K562 (cell line): ENCODE data around the gene PHYHIPL. TPM values are rescaled to one million over a fixed set of nuclear protein-coding genes. Genes with fewer than 3 reads are reported as not detected.

Experiments
- ATAC-seq: fragments of 200-7000 bp; cut with Tn5 transposase; 3 replicates; pipeline ENCODE4 v1.9.1; 2020; ENCODE audit warnings: moderate library complexity
- BruUV-seq: library from RNA; stranded (reverse); fragments of 400-500 nt; replicated peaks from 2 replicates; lab custom pipeline; 2021; lab: Mats Ljungman, UMichigan
- CTCF ChIA-PET: fragments of 300-600 bp; formaldehyde crosslinking; extraction: SDS; loops from one replicate; lab custom pipeline; 2021; ENCODE audit warnings: low intra/inter-chr PET ratio; lab: Yijun Ruan, JAX
- POLR2A ChIA-PET: fragments of 300-600, 350-650 bp; sonication (Branson Sonifier 250); formaldehyde crosslinking; extraction: SDS; loops from one replicate; lab custom pipeline; 2021; ENCODE audit warnings: antibody characterized with exemption, inconsistent platforms; lab: Yijun Ruan, JAX
- DNase-seq, 4 experiments: peaks; one replicate each; pipeline versions ENCODE4 v3.0.0 to v3.0.0-alpha.2; 2011 to 2018; ENCODE audit warnings: low spot score in 3 of 4, mixed read lengths in 3 of 4; ENCODE audit errors: extremely low read depth in 1 of 4
- FAIRE-seq: peaks from 2 replicates; lab custom pipeline; 2011; peaks lifted over from hg19 to GRCh38; lab: Jason Lieb, UNC
- H2AFZ ChIP-seq: 2 replicates; pipeline ENCODE4 v1.6.0; 2011; ENCODE audit warnings: low read depth, low read length, control low read depth, inconsistent platforms
- H3K27ac ChIP-seq: fragments of 200-600 bp; 3 replicates; pipeline ENCODE4 v1.8.0; 2011; ENCODE audit warnings: low read depth, mild to moderate bottlenecking, control low read depth, inconsistent platforms, low read length, moderate library complexity, mixed read lengths; ENCODE audit errors: extremely low read depth
- H3K27me3 ChIP-seq, 2 experiments: fragments of 300-600 bp in 1 of 2; 2 replicates in 1 of 2; 3 replicates in 1 of 2; pipeline versions ENCODE4 v1.6.0 to v1.8.0; 2011; ENCODE audit warnings: inconsistent platforms in 2 of 2, low read length in 2 of 2, mild to moderate bottlenecking in 1 of 2, mixed read lengths in 1 of 2, moderate library complexity in 1 of 2; ENCODE audit not compliant: control insufficient read depth in 2 of 2, insufficient read depth in 2 of 2
- H3K36me3 ChIP-seq: fragments of 300-600 bp; 3 replicates; pipeline ENCODE4 v1.8.0; 2011; ENCODE audit warnings: mild to moderate bottlenecking, low read length, inconsistent platforms; ENCODE audit not compliant: control insufficient read depth, insufficient read depth
- H3K4me1 ChIP-seq, 2 experiments: fragments of 200-600 bp in 1 of 2; replicated peaks in 1 of 2; 2 replicates in 1 of 2; 3 replicates in 1 of 2; pipeline versions ENCODE4 v1.5.1 to v1.8.0; 2011; ENCODE audit warnings: inconsistent platforms in 2 of 2, low read length in 2 of 2, mild to moderate bottlenecking in 1 of 2, mixed read lengths in 1 of 2, moderate library complexity in 1 of 2; ENCODE audit not compliant: control insufficient read depth in 2 of 2, insufficient read depth in 2 of 2
- H3K4me2 ChIP-seq: 2 replicates; pipeline ENCODE4 v1.6.1; 2011; ENCODE audit warnings: low read length, control low read depth, inconsistent platforms, mixed read lengths; ENCODE audit not compliant: insufficient read depth
- H3K4me3 ChIP-seq: fragments of 200-600 bp; sonication (generic), shearing (Covaris generic); 2 replicates; pipeline ENCODE4 v1.5.1; 2016; ENCODE audit warnings: control low read depth, inconsistent platforms
- H3K79me2 ChIP-seq: fragments of 200-600 bp; 3 replicates; pipeline ENCODE4 v1.8.0; 2011; ENCODE audit warnings: low read length, inconsistent platforms; ENCODE audit not compliant: control insufficient read depth, insufficient read depth
- H3K9ac ChIP-seq, 2 experiments: 2 replicates each; pipeline versions ENCODE4 v1.6.0 to v1.6.1; 2011; ENCODE audit warnings: low read depth in 2 of 2, low read length in 2 of 2, control low read depth in 1 of 2, inconsistent platforms in 1 of 2, mild to moderate bottlenecking in 1 of 2, mixed read lengths in 1 of 2; ENCODE audit not compliant: insufficient read depth in 1 of 2
- H3K9me1 ChIP-seq: one replicate; pipeline ENCODE4 v1.6.0; 2011; ENCODE audit warnings: inconsistent platforms, mild to moderate bottlenecking, low read length, moderate library complexity; ENCODE audit not compliant: control insufficient read depth, insufficient read depth
- H3K9me3 ChIP-seq: replicated peaks from 2 replicates; pipeline ENCODE4 v1.5.1; 2011; ENCODE audit warnings: low read depth, low read length, inconsistent platforms; ENCODE audit not compliant: control insufficient read depth, insufficient read depth
- H4K20me1 ChIP-seq: replicated peaks from 2 replicates; pipeline ENCODE4 v1.6.1; 2011; ENCODE audit warnings: low read length, inconsistent platforms, mixed read lengths; ENCODE audit not compliant: control insufficient read depth, insufficient read depth
- CEBPG ChIP-seq, 3 experiments: fragments of 200-800 bp in 1 of 3; sonication (Bioruptor generic) in 1 of 3; sonication (generic) in 1 of 3; formaldehyde crosslinking in 1 of 3; IDR thresholded peaks in 2 of 3; conservative IDR thresholded peaks in 1 of 3; 2 replicates each; pipeline versions ENCODE4 v1.6.1 to v1.8.0; 2016 to 2022; ENCODE audit warnings: missing compliant biosample characterization in 2 of 3, missing genetic modification characterization in 2 of 3, mild to moderate bottlenecking in 1 of 3, missing genetic modification reagents in 1 of 3
- CHD2 ChIP-seq: IDR thresholded peaks from 2 replicates; pipeline ENCODE4 v1.6.1; 2011; ENCODE audit warnings: low read depth, low read length
- DPF2 ChIP-seq: fragments of 450-650 bp; IDR thresholded peaks from 2 replicates; pipeline ENCODE4 v1.6.1; 2016
- NEUROD1 ChIP-seq: fragments of 150-350 bp; IDR thresholded peaks from 2 replicates; pipeline ENCODE4 v1.6.1; 2014; ENCODE audit warnings: borderline replicate concordance, low read length, low read depth; ENCODE audit not compliant: partially characterized antibody
- PML ChIP-seq: IDR thresholded peaks from 2 replicates; pipeline ENCODE4 v1.6.1; 2012; ENCODE audit warnings: low read length, inconsistent platforms
- RBBP5 ChIP-seq: fragments of 200-600 bp; sonication (generic); IDR thresholded peaks from 2 replicates; pipeline ENCODE4 v1.6.1; 2012; ENCODE audit warnings: borderline replicate concordance, mild to moderate bottlenecking, low read length, control low read depth, inconsistent platforms; ENCODE audit not compliant: insufficient read depth, poor library complexity, severe bottlenecking
- RBM25 ChIP-seq: fragments of 200-400 bp; formaldehyde crosslinking; IDR thresholded peaks from 2 replicates; pipeline ENCODE4 v1.6.1; 2018; ENCODE audit warnings: low read length, low read depth, moderate library complexity; ENCODE audit not compliant: severe bottlenecking
- ZNF551 ChIP-seq: fragments of 250-450 bp; sonication (Bioruptor Pico); IDR thresholded peaks from 2 replicates; pipeline ENCODE4 v1.5.0; 2021; ENCODE audit warnings: mild to moderate bottlenecking, moderate library complexity
- ZSCAN29 ChIP-seq: fragments of 450-650 bp; IDR thresholded peaks from 2 replicates; pipeline ENCODE4 v1.6.1; 2017
- WGBS: fragments of 100-300 bp; shearing (Covaris generic); methylation state at CpG from one replicate; pipeline ENCODE4 v1.1.6; 2016; ENCODE audit warnings: low coverage, mixed read lengths; ENCODE audit not compliant: insufficient coverage; ENCODE audit errors: missing lambda C conversion rate; 5-methylcytosine and 5-hydroxymethylcytosine counted together
- in situ Hi-C: fragments of 300-500 bp; cut with MboI; formaldehyde crosslinking; loops from 4 replicates; pipeline ENCODE4 v1.15.0; 2018; ENCODE audit warnings: inconsistent platforms, mixed read lengths
- intact Hi-C: fragments of 100-400 bp; cut with micrococcal nuclease; formaldehyde crosslinking; loops from 2 replicates; pipeline ENCODE4 v1.14.2; 2022
- polyA plus RNA-seq, 8 experiments: library from polyadenylated mRNA; depleted of rRNA in 4 of 8; stranded (reverse) in 5 of 8; unstranded in 3 of 8; fragments of >200 nt; fragmentation: Nextera tagmentation in 2 of 8; fragmentation: Illumina TruSeq in 1 of 8; extraction: Ambion mirVana in 2 of 8; extraction: Trizol in 1 of 8; gene quantifications; 2 replicates each; pipeline versions ENCODE4 v1.2.1 to v1.2.3, GENCODE V29; 2011 to 2014; ENCODE audit warnings: inconsistent platforms in 1 of 8, missing spikeins in 1 of 8
- total RNA-seq, 7 experiments: library from RNA; depleted of rRNA in 6 of 7; stranded (reverse); fragments of >200 nt in 6 of 7; fragmentation: Illumina TruSeq in 2 of 7; extraction: Trizol in 2 of 7; gene quantifications; 2 replicates each; pipeline versions ENCODE4 v1.2.1 to v1.2.3, GENCODE V29; 2011 to 2021; ENCODE audit warnings: low replicate concordance in 1 of 7
- TF ChIP-seq, protein P1 (sequence below): IDR thresholded peaks from 2 replicates; pipeline ENCODE4 v1.6.1; 2011; ENCODE audit not compliant: insufficient read length; ENCODE audit errors: extremely low read depth

Gene PHYHIPL
- total and polyA plus RNA-seq, 9 of the 15 experiments (the other 6 are each of a cell fraction or from before 2014, with no cell fraction given), result not detected

DNA sequence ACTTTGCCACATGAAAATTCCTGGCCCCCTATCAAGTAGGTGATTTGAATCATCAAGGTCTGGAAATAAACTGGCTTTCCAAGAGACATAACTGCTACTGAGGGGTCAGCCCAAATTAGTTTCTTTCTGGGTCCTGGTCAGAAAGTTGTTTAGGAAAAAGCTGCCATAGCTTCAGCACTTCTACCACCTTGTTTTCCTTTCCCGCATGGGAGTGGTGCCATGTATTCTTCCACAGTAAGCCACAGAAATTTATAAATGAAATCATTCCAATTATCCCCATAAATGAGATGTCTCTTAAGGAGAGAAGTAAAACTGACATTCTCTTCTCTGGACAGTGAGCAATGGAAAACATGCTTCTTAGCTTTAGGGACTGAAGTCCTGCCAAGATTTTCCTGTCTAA lies 80.8 kb downstream of the PHYHIPL start:
- Histone ChIP-seq H3K4me2 (no peak overlapping the region), H3K4me3 (no peak overlapping the region), H3K9me3 (no peaks in the 10 kb centered on the region), H3K27me3 (no peaks in the 10 kb centered on the region), H3K36me3 (no peaks in the 10 kb centered on the region), H3K4me1 (no peaks in the 10 kb centered on the region), H3K9ac (no peak overlapping the region), H4K20me1 (no peaks in the 10 kb centered on the region), H3K9me1 (no peaks in the 10 kb centered on the region), H3K27ac (no peak overlapping the region), H2AFZ (no peak overlapping the region), H3K79me2 (no peaks in the 10 kb centered on the region)
- WGBS, result 0% methylated on average over 1 of the region's 1 CpG
- no peak for ATAC-seq
- intact Hi-C loops (no loop called here), in situ Hi-C loops (no loop called here)
- ChIA-PET POLR2A (interaction anchor here (0.7 kb wide), 1 partner anchor 857 kb away, joined by 3 read pairs; no protein-coding TSS in a partner anchor), CTCF (interaction anchor here (0.9 kb wide), 1 partner anchor 9 kb away, joined by 3 read pairs; no protein-coding TSS in a partner anchor)
- no peak for TF ChIP-seq RBM25
- no peak for TF ChIP-seq ZNF551
- no peak for TF ChIP-seq PML
- no peak for TF ChIP-seq RBBP5
- no peak for TF ChIP-seq DPF2
- no peak for FAIRE-seq
- no TSS peak for BruUV-seq
- DNase-seq, result no peak

DNA sequence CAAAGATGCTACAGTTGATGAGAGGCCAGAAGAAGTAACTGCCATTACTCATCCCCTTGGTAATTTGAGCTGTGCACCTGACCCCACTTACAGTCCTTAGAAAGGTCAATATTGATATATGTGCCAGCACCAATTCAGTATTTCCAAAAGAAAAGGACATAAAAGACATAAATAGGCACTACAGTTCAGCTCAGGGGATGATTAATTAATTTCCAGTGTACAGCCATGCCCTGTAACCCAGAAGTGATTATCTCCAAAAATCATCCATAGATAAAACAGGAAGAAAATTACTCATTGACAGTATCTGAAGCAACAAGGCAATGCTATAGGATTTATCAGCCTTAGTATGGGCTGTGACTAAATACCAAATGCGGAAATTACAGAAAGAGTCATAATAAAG lies 82.4 kb downstream of the PHYHIPL start:
- no peak overlapping the region for H2AFZ ChIP-seq
- H3K36me3 ChIP-seq, result no peaks in the 10 kb centered on the region
- no TSS peak for BruUV-seq
- H3K4me3 ChIP-seq, result no peak overlapping the region
- H3K79me2 ChIP-seq, result no peaks in the 10 kb centered on the region
- ChIA-PET CTCF (no interaction called here), POLR2A (interaction anchor here (0.6 kb wide), 1 partner anchor 13 kb away, joined by 3 read pairs; no protein-coding TSS in a partner anchor)
- H3K9ac ChIP-seq, result no peak overlapping the region
- in situ Hi-C loops, result no loop called here
- H3K4me2 ChIP-seq, result no peak overlapping the region
- WGBS, result 0% methylated on average over 1 of the region's 1 CpG
- intact Hi-C loops, result no loop called here
- H3K9me1 ChIP-seq, result no peaks in the 10 kb centered on the region
- ATAC-seq, result no peak
- H3K4me1 ChIP-seq, result no peaks in the 10 kb centered on the region
- DNase-seq, result no peak
- no peaks in the 10 kb centered on the region for H3K9me3 ChIP-seq
- H3K27me3 ChIP-seq, result no peaks in the 10 kb centered on the region
- no peaks in the 10 kb centered on the region for H4K20me1 ChIP-seq
- FAIRE-seq, result no peak
- TF ChIP-seq CHD2 (no peak), NEUROD1 (no peak), CEBPG (CRISPR knock-in tag; IDR thresholded peaks at IDR 0.05) (no peak), CEBPG (tag; conservative IDR thresholded peaks at IDR 0.05 in 1 of 2, IDR thresholded peaks at IDR 0.05 in 1 of 2) (no peak), ZSCAN29 (no peak)
- TF ChIP-seq, protein P1, sequence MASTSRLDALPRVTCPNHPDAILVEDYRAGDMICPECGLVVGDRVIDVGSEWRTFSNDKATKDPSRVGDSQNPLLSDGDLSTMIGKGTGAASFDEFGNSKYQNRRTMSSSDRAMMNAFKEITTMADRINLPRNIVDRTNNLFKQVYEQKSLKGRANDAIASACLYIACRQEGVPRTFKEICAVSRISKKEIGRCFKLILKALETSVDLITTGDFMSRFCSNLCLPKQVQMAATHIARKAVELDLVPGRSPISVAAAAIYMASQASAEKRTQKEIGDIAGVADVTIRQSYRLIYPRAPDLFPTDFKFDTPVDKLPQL, result no peak
- H3K27ac ChIP-seq, result no peak overlapping the region
